ENCODE results near the gene ADSS1.

GRCh38 chr14:104724407-104724980, 465 bp downstream of the ADSS1 start:
- TF ChIP-seq CTCF (IDR thresholded peaks at IDR 0.05; ENCODE audit: low read depth, low read length, poor library complexity, severe bottlenecking) (no peak), EZH2phosphoT487 (IDR thresholded peaks at IDR 0.05; ENCODE audit: borderline replicate concordance, low read length) (no peak)
